GM21825 (cell line): ENCODE results near the gene BCOR.

Source experiments
- ATAC-seq: cut with Tn5 transposase; IDR thresholded peaks from one replicate; pipeline ENCODE4 v1.9.1; 2021; ENCODE audit warnings: mild to moderate bottlenecking, moderate library complexity; ENCODE audit not compliant: unreplicated experiment

The BCOR gene

DNA sequence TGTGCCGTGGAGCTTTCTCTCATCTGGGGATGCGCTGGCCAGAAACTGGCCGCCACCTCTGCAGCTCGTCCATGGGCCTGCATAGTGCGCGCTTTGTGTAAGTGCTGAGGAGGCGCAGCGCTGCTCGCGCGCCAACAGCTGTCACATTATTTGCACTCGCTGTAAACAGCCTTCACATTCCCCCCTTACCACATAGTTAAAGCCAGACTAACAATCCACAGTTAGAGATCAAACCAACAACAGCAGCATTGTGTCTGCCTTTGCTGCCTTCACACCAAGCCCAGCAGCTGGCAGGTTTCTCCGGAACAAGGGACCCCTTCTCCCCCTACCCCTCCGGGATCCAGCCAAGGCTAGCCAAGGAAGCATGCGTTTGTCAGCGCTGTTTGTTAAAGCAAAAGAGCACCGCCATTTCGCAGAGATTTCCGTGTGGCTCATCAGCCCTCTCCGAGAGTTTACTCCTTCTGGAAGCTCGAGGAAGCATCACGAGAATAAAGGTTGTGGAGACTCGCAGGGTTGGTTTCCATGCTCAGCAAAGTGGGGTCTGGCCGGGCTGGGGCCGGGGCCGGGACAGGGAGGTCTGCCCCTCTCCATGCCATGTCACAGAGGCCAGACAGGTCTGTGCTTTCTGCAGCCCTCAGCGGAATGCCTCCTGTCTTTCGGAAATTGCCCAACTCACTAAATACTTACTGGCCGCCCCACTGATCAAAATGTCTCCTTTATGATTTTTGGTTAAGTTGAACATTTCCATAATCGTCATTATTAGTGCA lies 11.0 kb downstream of the BCOR start:
- no peak for ATAC-seq

GRCh38 chrX:40085714-40086113 lies 12.0 kb downstream of the BCOR start:
- no peak for ATAC-seq

GRCh38 chrX:40085102-40085551 lies 12.6 kb downstream of the BCOR start:
- ATAC-seq = no peak

DNA sequence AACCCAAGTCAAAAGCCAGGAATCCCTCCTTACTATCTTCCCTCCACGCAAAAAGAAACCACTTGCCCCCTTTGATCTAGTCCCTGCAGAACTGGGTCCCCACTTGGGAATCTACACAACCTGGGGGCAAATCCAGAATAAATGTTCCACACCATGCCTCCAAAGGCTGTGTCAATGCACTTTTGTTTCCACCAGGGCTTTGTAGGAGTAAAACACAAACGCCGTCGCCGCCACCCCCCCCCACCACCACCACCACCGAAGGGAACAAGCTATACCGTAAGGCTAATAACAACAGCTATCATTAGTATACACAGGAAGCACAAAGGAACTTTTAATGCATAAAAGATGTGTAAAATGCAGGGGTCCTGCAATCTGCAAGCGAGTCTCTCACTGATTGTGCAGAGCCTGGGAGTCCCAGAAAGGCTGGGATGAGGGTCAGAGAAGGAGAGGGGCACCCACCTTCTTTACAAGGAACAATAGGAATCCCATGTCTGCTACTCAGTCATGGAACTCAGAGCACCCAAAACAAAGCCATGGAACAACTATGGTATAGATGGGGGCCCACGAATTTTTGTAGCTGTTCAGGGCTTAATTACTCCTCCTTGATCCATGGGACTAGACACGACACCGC lies 13.2 kb downstream of the BCOR start:
- no peak for ATAC-seq

GRCh38 chrX:40083979-40084359 lies 13.8 kb downstream of the BCOR start:
- no peak for ATAC-seq

- ATAC-seq = no peak
Observed at GRCh38 chrX:40083120-40083978, 14.4 kb downstream of the BCOR start.

- ATAC-seq = no peak
Observed at GRCh38 chrX:40082447-40083119, 15.2 kb downstream of the BCOR start.

DNA sequence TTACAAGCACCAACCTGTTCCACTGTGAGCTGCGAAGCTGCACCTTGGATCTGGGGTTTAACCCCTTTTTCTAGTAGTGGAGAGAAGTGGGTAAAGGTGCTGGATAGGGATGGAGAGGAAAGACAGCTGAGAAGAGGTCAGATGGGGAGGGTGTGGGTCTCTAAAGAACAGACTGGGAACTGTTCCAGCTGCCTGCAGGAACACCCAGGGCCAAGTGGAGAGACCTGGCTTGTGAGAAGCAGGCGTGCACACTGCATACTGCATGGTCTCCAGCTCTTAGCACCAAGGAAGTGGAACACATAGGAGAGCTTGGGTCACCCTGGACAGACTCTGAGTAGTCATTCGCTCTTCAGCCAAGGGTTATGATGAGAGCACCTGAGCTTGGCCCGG lies 16.1 kb downstream of the BCOR start:
- ATAC-seq = no peak

DNA sequence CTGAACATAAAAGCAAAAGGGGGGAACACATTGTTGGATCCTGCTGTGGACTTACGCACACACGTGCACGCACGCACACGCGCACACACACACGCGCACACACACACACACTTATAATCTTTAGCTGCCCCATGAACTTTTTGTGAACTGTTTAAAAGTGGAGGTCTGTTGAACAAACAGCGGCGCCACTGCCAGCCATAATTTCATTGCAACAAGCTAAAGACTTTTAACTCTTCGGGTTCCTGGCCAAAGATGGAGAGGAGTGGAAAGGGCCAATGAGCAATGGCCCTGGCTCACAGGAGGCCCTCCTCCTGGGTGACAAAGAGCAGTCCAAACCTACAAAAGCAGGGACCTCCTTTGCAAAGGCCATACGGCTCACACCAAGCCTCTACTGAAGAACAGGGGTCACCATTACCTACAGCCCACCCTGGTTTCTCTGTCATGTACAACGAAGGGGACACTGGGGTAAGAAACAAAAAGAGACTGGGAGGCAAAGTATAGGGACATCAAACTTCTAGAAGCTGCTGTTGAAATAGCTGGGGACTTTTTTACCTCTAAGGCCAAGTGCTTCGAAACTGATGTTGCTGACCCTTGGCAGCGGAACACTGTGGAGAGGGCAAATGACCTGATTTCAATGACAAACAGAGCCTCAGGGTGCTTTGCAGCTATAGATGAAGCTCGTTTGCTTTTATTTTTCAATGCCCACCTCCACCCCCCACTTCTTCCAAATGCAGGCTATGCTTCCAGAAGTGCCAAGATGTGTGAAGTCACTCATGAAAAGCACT lies 16.7 kb downstream of the BCOR start:
- ATAC-seq = no peak

DNA sequence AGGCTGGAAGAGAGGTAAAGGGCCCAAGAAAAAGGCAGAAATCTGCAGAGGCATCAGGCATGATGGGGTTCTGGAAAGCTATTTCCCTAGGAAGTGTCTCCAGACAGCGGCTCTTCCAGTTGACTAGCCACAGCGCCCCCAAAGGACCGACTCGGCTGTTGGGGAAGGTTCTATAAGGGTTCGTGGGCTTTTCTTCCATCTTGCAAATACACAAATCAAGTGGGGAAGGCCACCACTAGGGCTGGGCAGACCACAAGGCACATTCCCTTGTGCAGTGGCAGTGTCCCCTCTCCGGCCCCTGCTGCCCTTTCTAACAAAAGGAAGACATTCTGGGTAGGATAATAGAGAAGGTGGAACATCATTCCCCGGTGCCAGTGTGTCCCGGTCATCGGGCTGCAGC lies 18.2 kb downstream of the BCOR start:
- no peak for ATAC-seq

DNA sequence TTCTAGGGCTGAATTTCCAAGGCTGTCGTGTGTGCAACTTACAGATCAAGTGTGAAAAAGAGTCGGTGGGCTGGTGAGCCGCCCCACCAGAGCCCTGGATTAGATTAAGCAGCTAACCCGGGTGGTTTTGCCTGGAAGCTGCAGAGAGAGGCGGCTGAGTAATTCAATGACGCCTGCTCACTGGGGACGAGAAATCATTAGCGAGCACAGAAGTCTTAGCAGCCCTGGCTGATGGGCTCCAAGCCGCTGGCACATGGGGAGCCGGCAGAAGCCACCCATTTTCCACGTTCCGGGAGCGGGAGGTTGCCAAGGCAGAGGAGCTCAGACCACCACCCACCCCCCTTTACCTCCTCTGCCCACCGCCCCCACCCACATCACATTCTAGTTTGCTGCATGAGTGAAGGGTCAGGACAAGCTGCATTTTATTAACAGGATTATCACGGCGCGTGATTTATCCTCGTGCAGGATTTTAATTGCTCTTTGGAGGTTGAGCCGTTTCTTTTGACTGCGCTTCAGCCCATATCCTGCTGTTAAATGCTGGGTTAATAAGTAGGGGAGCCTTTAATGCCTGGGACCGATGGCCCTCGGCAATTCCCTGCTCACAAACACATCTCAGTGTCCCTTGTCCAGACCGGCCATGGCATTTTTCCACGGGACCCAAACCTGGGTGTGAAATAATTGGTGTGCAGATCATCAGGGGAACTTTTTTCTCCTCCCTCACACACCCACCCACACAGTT lies 19.1 kb downstream of the BCOR start:
- no peak for ATAC-seq

DNA sequence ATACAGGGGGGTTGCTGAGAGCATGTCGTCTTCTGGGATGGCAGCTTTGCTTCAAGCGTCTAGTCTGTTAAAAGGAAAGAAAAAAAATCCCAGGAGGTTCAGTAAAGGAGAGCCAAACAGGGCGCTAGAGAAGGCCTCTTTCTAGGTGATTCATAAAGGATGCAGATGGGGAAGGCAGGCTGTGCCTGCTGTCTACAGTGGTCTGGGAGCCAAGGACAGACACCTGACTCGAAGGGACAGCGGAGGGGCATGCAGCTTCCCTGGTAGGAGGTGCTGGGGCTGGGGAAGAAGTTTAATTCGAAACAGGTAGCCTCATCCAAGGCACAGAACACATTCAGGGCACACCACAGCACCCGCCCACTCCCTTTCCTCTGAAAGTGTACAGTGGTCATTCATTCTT lies 19.9 kb downstream of the BCOR start:
- ATAC-seq = no peak

DNA sequence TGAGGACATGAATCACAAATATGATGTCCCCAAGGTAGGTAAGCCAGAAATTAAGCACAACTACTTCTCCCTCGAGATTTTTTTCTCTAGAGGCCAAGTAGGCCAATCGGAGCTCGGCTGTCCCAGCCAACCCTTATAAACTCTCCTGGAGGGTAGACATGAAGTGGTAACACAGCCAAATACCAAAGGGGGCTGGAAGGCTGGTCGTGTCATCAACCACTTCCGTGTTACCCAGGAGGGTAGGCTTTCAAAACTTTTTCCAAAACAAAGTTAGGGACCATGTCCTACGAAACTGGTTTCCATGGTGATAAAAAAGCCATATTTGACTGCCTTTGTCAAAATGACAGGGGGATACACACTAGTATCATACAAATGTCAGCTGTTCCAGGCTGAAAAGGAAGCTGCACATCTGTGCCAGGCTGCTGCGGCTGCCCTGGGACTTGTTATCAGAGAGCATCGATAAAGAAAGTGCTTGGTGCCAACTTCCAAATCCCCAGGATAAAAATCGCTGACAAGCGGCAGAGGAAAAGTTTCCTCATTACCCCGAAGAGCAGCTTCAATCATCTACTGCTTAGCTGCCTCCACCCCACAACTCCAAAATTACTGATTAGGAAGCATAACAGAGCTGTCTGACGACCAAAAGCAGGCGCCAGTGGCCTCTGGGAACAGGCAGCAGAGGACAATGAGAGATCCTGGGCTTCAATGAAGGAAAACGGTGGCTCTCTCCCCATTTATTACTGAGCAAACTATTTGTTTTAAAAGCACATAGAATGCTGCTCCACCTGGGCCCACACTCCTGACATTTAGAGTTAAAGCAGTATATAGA lies 20.8 kb downstream of the BCOR start:
- ATAC-seq = no peak

DNA sequence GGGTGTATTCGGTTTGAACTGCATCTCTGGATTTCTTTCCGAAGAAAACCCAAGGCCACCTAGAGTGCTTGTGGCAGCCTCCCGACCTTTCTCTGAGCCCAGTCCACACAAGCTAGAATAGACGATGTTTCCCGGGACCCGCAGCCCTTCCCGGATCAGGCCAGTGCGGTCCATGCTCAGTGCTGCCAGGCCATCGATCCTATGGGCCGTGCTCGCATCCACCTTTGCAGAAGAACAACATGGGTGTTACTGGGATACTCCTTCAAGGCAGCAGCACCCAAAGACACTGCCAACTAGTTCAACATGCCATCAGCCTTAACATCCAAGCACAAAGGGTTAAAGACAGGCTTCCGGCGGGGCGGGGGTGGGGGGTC lies 22.8 kb downstream of the BCOR start:
- no peak for ATAC-seq

- no peak for ATAC-seq
Observed at GRCh38 chrX:40074080-40074958, 23.4 kb downstream of the BCOR start.

- ATAC-seq = no peak
Observed at GRCh38 chrX:40073439-40074054, 24.2 kb downstream of the BCOR start.

- no peak for ATAC-seq
Observed at GRCh38 chrX:40072246-40072645, 25.5 kb downstream of the BCOR start.

DNA sequence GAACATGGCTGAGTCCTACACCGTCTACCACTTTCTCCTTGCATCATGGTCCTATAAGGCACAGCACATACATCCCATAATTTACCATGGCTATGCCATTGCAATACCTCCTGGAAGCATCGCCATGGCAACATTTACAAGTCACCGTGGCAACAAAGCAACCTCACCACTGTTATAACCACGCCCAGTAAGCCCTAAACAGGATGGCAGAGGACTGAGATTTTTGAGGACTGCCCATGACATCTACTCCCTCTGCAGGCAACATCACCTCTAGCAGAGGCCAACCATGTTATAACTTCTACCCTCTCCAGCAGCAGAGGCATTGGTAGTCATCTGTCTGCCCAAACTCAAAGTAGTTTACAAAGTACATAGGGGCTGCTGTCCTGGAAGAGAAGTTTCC lies 29.7 kb downstream of the BCOR start:
- no peak for ATAC-seq
